Stimulated activated CD4-positive, alpha-beta T cell treated with anti-CD3 and anti-CD28 coated beads, Interleukin-1b, Interleukin-23, amount 100 ng/mL, for 48 hours (primary cell): Measurements from ENCODE around the gene GAD1.

Experiments
- DNase-seq: peaks from one replicate; pipeline ENCODE4 v3.0.0-alpha.2; 2020

Gene GAD1

DNA sequence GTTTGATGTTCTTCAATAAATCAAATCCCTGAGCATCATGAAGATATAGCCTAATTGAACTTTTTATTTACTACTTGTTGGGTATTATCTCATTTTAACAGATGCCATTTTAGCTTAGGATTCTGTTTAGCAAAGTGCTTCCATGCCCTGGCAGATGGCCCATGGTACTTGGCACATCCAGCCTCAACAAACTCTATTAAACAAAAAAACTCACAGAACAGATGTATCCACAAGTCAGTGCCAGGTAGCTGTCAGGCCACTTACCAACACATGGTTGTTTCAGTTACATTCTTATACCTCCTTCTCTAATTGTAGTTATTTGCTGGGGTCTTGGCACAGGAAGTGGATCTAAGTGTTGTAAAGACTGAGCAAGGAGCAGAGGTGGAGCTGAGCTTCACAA, 29.6 kb downstream of the GAD1 start:
- no peak for DNase-seq

DNA sequence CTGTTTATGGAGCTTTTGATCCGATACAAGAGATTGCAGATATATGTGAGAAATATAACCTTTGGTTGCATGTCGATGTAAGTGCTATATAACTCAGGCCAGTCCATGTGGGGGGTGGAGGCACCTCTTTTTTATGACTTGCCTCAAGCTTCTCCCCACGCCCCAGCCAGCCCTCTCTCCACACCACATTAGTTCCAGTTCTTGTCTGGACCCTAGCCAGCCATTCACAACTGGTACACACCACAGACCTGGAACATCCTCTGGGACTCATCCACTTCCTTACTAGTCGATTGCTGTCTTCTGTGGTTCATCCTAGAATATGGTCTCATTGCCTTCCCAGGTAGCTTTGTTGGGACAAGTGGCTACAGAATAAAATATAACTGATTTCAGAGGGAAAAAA, 31.0 kb downstream of the GAD1 start:
- DNase-seq = no peak

DNA sequence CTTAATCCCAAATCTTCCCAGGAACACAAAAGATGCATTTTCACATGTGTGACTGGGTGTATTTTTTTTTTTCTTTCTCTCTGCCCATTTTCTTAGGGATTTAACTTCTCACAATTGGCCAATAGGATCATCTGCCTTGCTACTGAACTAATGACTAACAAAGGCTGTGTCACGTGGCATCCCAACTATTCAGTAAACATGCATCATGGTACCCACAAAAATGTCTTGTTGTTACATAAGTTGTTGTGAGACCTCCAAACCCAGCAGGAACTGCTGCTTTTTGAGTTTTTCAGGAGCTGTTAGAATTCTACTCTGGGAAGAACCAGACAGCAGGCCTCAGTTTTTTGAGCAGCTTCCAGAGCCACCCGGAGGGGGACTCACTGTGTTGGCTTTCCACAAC, 31.9 kb downstream of the GAD1 start:
- no peak for DNase-seq

DNA sequence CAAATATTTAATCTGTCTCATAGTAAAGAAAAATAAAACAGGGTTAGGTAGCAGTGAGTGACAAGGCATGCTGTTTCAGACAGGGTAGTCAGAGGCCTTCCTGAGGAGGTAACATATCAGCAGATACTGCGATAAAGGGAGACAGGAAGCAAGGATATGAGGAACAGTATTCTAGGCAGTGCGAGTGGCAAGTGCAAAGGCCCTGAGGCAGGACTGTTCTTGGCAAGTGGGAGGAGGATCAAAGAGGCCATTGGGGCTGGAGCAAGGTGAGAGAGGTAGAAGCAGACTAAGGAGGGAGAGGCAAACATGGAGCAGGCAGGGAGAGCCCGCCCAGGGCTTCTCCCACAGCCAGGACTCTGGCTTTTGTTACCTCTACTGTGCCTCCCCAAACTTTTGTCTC, 33.6 kb downstream of the GAD1 start:
- no peak for DNase-seq

DNA sequence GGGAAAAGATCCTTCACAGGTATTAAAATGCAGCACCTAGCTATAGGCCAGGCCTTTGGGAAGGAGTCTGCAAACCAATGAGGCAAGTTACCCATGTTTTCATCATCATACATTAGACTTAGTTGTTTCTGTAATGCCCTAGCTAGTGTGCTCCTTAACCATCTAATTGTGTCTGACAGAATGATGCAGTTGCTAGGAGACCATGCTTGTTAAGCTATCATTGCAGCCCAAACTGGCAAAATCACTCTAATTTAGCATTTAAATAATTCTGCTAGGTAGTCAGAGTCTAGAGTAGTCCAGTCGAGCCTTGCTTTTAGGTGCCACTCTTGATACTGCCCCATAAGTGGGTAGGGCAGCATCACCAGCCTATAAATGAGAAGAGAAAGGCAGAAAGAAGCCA, 34.9 kb downstream of the GAD1 start:
- DNase-seq = no peak

DNA sequence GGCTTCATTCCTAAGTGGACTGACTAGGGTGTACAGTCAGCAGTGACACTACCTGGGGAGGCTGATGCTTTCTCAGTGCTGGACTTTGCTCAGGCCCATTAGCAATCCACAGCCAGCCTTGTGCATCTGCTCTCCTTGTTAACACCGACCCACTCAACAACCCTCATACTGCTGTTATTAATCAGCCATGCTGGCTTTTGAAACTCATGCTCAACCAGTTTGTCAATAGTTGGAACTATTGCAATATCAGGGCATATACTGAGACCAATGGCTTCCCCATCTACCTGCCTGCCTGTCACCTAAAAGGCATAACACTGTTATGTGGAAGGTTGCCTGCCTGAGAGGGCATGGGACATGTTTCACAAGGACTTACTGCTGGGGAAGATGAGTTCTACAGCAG, 39.4 kb downstream of the GAD1 start:
- no peak for DNase-seq

DNA sequence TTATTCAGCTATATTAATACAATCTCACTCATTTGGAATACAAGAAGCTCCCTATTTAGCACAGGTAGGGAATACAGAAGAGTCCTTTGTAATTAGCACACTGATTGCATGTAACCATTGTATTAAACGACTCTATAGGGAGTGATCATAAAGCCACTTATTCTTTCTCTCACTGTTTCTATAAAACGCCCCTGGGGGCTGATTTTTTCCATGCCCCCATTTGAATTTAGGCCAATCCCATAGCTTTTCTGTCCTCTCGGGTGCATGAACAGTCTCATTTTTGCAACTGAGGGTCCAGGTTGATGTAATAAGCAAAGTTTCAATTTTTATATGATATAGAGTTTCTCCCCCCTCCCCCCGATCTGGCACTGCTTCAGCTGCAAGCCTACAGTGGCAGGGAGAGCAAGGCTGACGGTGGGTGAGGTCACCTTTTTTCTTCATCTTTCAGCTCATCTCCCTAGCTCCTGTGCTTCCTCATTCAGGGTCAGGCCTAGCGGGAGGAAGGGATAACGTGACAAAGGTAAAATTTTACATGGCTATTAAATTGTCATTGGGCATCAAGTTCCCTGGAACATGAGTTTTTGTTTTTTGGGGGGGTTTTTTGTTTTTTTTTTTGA, 45.7 kb downstream of the GAD1 start:
- DNase-seq = no peak

DNA sequence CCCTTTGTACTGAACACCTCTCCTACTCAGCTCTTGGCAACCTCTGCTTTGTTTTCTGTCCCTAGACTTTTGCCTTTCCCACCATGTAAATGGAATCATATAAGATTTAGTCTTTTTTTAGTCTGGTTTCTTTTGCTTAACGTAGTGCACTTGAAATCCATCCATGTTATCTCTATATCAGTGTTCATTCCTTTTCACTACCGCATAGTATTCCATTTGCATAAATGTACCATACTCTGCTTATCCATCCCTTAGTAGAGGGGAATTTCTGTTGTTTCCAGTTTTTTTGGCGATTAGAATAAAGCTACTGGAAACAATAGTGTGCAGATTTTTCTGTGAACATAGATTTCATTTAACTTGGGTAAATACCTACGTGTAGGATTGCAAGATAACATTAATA, 46.4 kb downstream of the GAD1 start:
- DNase-seq = no peak

DNA sequence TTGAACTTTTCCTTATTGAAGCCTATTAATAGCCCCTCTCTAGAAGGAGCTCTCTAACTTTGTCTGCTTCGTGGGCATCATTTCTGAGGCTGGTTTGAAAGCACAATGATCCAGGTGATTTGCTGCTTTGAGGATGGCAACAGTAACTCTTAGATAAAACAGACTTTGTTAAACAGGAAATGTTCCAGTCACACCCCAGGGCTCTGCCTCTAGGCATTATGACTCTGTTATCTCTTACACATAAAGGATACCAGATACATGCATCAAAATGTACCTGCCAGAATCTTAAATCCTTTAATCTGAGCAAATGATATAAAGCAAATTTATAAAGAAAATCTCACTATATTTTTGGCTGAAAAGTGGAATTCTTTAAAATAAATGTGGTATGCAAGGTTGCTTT, 52.3 kb downstream of the GAD1 start:
- no peak for DNase-seq

DNA sequence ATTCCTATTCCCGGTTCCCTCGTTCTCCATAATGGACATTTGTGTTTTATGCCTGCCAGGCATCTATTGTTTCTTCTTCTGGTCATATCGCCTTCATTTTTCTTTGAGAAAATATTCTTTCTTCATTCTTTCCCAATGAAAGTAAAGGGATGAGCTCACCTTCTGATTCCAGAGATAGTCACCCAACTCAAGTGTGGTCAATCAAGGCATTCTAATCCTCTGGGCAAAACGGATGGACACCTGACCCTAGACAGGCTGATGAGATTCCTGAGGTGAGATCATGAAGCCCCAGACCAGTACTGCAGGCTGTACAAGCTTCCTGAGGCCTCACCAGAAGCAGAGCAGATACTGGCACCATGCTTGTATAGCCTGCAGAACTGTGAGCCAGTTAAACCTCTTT, 52.8 kb downstream of the GAD1 start:
- DNase-seq = no peak

DNA sequence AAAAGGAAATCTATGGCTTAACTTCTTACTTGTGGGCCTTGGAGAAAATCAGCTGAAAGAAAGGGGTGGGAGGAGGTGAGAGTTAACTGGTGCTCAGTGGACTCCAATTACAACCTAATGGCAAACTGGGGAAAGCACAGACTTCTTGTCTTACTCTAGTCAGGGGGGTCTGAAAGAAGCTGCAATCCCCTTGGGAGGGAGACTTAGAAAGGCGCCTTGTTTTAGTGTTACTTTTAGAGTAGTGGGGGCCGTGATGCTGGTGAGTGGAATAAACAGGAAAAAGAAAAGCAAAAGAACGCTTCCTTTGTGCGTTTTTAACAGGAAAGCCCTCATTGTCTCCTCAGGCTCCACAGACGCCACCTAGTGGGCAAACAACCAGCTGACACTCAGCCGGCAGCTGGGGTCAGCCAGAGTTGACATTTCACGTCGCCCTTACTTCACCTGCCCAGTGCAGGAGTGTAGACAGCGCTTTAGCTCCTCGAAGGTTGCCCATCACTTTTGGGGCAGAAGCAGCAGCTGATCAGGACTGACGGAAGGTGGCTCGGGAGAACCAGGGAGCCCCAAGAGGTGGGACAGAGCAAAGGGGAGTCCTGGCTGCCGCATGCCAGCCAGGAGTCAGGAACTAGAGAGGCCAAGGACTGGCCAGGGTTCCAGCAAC, 56.5 kb downstream of the GAD1 start:
- peak; percentile 76 for DNase-seq

DNA sequence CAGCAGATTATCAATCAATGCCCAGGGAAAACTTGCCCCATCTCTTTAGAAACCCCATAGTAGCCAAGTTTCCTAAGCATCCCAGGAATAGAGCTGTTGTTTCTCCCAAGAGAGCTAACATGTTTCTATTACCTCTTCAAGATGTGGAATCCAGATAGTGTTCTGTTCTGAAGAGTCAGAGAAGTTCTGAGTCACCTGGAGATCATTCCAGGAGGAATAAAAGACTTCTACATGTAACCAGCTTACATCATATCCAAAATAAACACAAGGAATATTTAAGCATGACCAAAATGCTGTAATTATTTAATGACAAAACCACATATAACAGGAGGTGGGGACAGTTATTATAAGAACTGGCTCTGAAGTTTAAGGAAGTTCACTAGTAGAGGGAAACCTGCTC, 61.4 kb downstream of the GAD1 start:
- no peak for DNase-seq

DNA sequence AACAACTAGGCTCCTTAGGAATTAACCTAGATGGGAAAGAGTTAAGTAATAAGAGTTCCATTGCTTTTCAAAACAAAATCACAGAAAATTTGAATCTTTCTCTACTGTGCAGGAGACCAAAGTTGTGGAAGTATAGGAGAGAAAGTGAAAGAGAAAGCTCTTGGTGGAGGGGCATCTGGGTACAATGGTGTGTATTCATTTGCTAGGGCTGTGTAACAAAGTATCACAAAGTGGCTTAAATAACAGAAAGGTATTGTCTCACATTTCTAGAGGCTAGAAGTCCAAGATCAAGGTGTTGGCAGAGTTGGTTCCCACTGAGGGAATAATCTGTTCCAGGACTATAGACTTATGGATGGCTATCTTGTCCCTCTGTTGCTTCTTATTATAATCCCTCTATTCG, 61.8 kb downstream of the GAD1 start:
- DNase-seq = no peak

DNA sequence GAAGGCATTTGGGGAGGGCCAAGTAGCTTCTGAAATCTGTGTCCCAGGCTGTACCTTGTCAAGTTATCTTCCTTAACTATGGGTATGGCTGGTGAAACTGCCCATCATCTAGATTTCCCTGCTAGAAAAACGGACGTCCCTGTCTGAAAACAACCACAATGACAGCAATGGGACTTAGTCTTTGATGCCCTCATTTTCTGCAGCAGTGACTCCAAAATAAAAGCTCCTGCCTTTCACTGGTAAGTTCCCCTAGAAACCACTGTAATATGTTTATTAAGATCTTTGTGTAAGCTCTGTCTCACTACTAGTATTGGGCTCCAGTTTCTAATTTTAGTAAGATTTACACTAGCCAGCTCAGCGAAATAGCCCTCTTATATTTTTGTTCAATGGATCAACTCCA, 65.2 kb downstream of the GAD1 start:
- DNase-seq = no peak

DNA sequence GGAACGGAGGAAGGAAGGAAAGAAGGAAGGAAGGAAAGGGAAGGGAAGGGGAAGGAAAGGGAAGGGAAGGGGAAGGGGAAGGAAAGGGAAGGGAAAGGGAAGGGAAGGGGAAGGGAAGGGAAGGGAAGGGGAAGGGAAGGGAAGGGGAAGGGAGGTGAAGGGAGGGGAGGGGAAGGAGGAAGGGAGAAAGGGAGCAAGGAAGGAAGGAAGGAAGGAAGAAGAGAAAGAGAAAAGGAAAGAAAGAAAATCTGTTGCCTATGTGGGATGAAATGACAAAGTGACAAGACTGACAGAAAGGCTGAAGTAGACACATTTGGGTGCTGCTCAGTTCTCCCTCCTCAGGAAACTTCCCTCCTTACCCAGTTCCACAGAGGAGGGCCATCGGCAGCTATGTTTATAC, 66.1 kb downstream of the GAD1 start:
- DNase-seq = no peak

DNA sequence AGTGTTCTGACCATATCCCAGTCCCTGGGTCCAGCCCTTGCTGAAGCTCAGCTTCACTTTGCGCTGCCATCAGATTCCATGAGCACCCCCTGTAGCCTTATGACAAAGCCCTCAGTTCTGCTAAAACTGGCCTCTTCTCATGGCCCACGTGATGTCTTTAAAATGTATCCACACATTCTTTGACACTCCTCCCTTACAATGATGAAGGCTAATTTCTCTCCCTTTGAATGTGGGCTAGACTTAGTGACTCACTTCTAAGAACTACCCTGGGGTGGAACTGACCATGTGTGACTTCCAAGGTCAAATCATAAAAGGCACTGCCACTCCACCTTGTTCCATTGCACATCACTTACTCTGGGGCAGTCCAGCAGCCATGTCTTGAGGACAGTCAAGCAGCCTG, 67.0 kb downstream of the GAD1 start:
- no peak for DNase-seq

DNA sequence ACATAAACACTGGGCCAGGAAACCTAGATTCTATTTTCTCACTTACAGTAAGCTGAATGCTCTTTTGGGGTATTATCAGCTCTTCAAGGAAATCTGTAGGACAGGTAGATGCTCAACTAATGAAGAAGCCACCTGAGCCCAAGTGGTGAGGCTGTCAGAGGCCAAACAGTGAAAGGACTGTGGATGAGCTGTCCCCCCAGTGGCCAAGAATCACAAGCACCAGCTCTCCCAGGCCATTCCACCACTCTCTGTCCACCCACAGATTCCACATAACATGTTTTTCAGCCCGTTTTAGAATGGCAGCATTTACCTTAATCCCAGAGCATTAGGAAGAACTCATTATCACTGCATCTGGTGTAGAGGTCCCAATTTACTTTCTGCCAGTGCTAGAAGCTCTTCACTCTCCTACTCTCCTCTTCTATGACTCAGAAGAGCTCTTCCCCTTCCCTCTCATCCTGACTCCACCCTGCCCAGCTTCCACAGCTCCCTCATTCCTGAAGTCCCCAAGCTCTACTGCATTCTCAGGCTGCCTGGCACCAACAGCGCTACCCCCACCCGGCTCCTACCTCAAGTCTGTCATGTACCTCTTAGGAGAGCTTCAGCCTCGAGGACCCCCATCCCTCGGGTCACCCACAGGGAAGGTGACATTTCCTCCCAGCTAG, 68.6 kb downstream of the GAD1 start:
- DNase-seq = no peak

DNA sequence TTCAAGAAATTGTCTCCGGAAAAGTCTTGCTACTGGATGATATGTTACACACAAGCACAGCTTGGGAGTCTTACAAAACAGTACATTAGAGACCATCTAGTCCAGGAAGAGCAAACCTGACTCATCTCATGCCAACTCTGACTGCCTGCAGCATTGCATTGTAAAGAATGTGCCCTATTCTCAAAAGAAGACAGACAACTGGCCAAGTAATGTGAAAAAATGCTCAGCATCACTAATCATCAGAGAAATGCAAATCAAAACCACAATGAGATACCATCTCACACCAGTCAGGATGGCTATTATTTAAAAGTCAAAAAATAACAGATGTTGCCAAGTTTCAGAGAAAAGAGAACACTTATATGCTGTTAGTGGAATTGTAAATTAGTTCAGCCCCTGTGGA, 69.7 kb downstream of the GAD1 start:
- DNase-seq = no peak

DNA sequence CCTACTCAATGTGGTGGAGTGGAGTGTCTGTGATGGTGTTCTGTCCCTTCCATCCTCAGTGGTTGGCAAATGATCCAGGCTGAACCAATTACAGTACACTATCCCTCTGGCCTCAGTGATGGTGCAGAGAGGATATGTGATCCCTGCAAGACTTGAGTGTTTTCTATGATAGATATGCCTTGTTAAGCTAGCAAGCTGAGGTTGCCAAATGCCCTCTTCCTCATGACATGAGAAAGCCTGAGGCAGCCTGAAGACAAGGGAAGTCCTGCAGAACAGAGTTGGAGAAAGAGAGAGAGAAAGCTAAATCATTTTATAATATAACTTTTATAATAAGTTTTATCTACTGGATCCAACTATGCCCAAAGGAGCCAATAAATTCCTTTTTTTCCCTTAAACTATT, 70.8 kb downstream of the GAD1 start:
- no peak for DNase-seq

DNA sequence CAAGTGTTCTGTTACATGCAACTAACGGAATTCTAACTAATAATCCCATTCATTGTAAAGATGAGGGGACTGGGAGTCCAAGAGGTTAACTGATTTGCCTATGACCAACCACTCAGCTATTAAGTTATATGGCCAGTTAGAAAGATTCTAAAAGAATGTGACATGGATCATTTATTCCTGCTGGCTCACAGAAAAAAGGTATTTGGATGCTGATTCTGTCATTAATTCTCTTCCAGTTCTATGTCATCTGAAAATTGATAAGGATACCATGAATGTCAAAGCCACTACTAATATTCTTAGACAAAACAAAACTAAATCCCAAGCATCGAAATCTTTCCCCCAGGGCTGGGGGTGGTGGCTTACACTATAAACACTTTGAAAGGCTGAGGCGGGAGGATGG, 71.2 kb downstream of the GAD1 start:
- no peak for DNase-seq

DNA sequence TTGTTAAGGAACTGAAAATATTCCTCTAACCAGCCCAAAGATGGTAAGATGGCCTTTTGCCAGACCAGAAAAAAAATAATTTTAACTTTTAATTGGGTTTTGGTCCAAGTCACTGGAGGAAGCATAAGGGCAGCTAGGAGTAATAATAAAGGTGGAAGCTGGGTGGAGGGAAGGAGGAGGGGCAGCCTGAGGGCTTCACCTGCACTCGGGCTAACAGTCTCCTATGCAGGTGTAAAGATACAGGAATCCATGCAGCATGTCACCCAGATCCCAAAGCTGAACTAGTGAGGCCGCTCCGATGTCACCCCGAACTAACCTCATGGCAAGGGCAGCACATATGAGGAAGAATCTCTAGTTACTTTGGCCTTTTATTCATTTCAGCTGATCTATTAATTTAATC, 75.2 kb downstream of the GAD1 start:
- DNase-seq = no peak

DNA sequence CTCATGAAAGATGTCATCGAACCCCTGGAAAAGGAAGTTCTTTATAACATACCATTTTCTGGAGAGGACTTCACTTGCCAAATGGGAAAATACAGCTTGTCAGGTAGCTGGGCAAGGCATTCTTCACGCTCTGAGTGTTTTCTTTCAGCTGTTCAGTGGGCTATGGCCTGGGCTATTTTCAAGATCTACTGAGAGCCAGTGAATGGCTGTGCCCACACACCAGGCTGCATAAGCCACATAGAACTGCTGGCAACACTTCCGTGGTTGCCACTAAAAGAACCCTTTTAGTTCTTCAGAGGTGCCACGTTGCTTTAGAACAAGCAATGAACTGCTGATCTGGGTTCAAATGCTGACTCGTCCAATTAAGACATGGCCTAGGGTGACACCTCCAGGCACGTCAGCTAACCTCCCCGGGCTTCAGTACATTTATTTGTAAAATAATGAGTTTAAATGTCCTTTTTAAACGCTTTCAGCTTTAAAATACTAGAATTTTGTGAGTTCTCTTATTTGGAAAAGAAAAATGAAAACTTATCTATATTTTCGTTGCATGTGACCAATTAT, 75.8 kb downstream of the GAD1 start:
- DNase-seq = no peak

DNA sequence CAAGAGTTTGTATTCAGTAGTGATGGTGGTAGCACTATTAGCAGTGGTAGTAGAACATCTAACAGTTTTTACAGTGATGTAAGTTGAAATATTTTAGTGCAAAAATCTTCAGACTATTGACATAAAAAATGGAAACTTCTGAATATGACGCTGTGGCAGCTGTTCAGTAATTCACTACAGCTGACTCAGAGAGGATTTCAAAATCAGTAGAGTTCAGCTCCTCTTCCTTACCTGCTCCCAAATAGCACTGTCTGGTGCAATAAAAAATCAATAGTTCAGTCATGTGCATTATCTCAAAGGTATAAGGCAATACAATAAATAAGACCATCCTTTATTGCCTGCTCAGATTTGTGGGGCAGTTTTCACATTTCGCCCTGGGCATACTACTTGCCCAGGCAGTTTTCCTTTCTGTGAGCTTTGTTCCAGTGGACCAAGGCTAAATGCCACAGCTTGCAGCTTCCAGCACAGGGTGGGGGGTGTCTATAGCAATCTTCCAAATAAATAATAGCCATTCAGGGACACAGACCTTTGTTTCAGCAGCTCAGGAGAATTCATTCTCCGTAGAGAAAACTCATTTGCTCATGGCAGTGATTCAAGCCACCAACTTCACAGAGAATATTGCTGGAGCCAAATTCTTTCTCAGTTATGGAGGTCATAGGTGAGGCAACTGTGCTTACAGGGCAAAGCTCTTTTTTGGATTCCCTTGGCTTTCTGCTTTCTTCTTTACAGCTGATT, 78.5 kb downstream of the GAD1 start:
- no peak for DNase-seq

DNA sequence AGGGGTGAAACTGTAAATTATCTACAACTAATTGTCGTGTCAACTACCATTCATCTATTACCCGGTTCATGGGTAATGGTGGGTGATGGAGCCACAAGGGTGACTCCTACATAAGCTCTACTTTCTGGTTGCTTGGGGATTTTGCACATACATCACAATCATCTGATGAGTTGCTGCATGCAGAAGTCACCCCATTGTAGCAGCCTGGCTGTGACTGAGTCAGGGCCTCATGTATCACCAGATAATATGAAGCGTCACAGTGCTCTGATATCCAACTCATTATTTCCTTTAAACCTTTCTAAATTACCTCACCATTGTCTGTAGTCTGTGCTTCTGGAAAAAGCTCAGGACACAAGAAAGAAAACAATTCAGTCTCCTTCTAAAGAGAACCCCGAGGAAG, 79.9 kb downstream of the GAD1 start:
- DNase-seq = no peak
